NT2/D1 (cell line): ENCODE results near the gene EPB41L3.

ENCODE experiments used
- DNase-seq: peaks from one replicate; pipeline ENCODE4 v3.0.0-alpha.2; 2011; ENCODE audit warnings: low read depth, low spot score
- H3K27me3 ChIP-seq: 2 replicates; pipeline ENCODE4 v1.6.0; 2011; ENCODE audit warnings: mild to moderate bottlenecking; ENCODE audit not compliant: insufficient read length, insufficient read depth
- H3K36me3 ChIP-seq: 2 replicates; pipeline ENCODE4 v1.6.1; 2011; ENCODE audit warnings: mild to moderate bottlenecking, low read length, mixed read lengths; ENCODE audit not compliant: insufficient read depth, insufficient read length
- H3K4me1 ChIP-seq: 2 replicates; pipeline ENCODE4 v1.5.1; 2011; ENCODE audit not compliant: insufficient read depth, insufficient read length
- H3K4me3 ChIP-seq: 2 replicates; pipeline ENCODE4 v1.5.1; 2011; ENCODE audit warnings: low read depth; ENCODE audit not compliant: insufficient read length
- H3K9ac ChIP-seq: 2 replicates; pipeline ENCODE4 v1.6.0; 2011; ENCODE audit warnings: low read depth; ENCODE audit not compliant: insufficient read length
- H3K9me3 ChIP-seq: 2 replicates; pipeline ENCODE4 v1.5.1; 2011; ENCODE audit warnings: mild to moderate bottlenecking, low read length; ENCODE audit not compliant: insufficient read depth
- SUZ12 ChIP-seq: IDR thresholded peaks from 2 replicates; pipeline ENCODE4 v1.6.1; 2011; ENCODE audit not compliant: insufficient read length, insufficient read depth; ENCODE audit errors: extremely low read depth
- YY1 ChIP-seq: IDR thresholded peaks from 2 replicates; pipeline ENCODE4 v1.6.1; 2011; ENCODE audit not compliant: insufficient read length, insufficient read depth
- ZNF274 ChIP-seq: IDR thresholded peaks from 2 replicates; pipeline ENCODE4 v1.6.1; 2011; ENCODE audit warnings: mild to moderate bottlenecking, low read depth, low read length

The EPB41L3 gene

GRCh38 chr18:5419601-5420000, 124.2 kb downstream of the EPB41L3 start:
- H3K9me3 ChIP-seq, result no peaks in the 10 kb centered on the region
- no peak overlapping the region for H3K9ac ChIP-seq
- TF ChIP-seq YY1 (no peak), SUZ12 (no peak)
- no peak for DNase-seq
- no peaks in the 10 kb centered on the region for H3K27me3 ChIP-seq
- peaks cover 3% of the 10 kb centered on the region for H3K36me3 ChIP-seq
- peaks cover 4% of the 10 kb centered on the region for H3K4me1 ChIP-seq
- no peak overlapping the region for H3K4me3 ChIP-seq

GRCh38 chr18:5419030-5419429, 124.8 kb downstream of the EPB41L3 start:
- H3K4me1 ChIP-seq, result peaks cover 4% of the 10 kb centered on the region
- no peak for DNase-seq
- no peak overlapping the region for H3K9ac ChIP-seq
- H3K4me3 ChIP-seq, result no peak overlapping the region
- no peak for TF ChIP-seq YY1
- no peak for TF ChIP-seq SUZ12
- TF ChIP-seq ZNF274, result no peak
- H3K9me3 ChIP-seq, result no peaks in the 10 kb centered on the region
- H3K36me3 ChIP-seq, result peaks cover 3% of the 10 kb centered on the region
- no peaks in the 10 kb centered on the region for H3K27me3 ChIP-seq

GRCh38 chr18:5417342-5417741, 126.5 kb downstream of the EPB41L3 start:
- H3K4me3 ChIP-seq, result no peak overlapping the region
- H3K36me3 ChIP-seq, result peaks cover 3% of the 10 kb centered on the region
- H3K27me3 ChIP-seq, result no peaks in the 10 kb centered on the region
- DNase-seq, result no peak
- peaks cover 4% of the 10 kb centered on the region for H3K4me1 ChIP-seq
- H3K9ac ChIP-seq, result no peak overlapping the region
- TF ChIP-seq ZNF274 (no peak), SUZ12 (no peak), YY1 (no peak)
- no peaks in the 10 kb centered on the region for H3K9me3 ChIP-seq

GRCh38 chr18:5416112-5416511, 127.7 kb downstream of the EPB41L3 start:
- H3K9me3 ChIP-seq, result no peaks in the 10 kb centered on the region
- no peak overlapping the region for H3K4me3 ChIP-seq
- no peaks in the 10 kb centered on the region for H3K27me3 ChIP-seq
- no peak overlapping the region for H3K9ac ChIP-seq
- peaks cover 4% of the 10 kb centered on the region for H3K4me1 ChIP-seq
- peaks cover 3% of the 10 kb centered on the region for H3K36me3 ChIP-seq
- no peak for TF ChIP-seq SUZ12
- no peak for TF ChIP-seq YY1
- no peak for TF ChIP-seq ZNF274
- DNase-seq, result no peak

GRCh38 chr18:5415665-5416064, 128.1 kb downstream of the EPB41L3 start:
- no peak overlapping the region for H3K9ac ChIP-seq
- no peak for TF ChIP-seq SUZ12
- no peak for TF ChIP-seq YY1
- TF ChIP-seq ZNF274, result no peak

GRCh38 chr18:5415031-5415430, 128.8 kb downstream of the EPB41L3 start:
- DNase-seq, result no peak
- Histone ChIP-seq H3K27me3 (no peaks in the 10 kb centered on the region), H3K9me3 (no peaks in the 10 kb centered on the region), H3K9ac (no peak overlapping the region), H3K36me3 (peaks cover 3% of the 10 kb centered on the region), H3K4me1 (peaks cover 4% of the 10 kb centered on the region), H3K4me3 (no peak overlapping the region)
- TF ChIP-seq YY1, result no peak
- TF ChIP-seq SUZ12, result no peak
- TF ChIP-seq ZNF274, result no peak

More at GRCh38 chr18:5415665-5416064, 128.1 kb downstream of the EPB41L3 start:
- Histone ChIP-seq H3K4me1 (peaks cover 4% of the 10 kb centered on the region), H3K36me3 (peaks cover 3% of the 10 kb centered on the region), H3K27me3 (no peaks in the 10 kb centered on the region), H3K9me3 (no peaks in the 10 kb centered on the region), H3K4me3 (no peak overlapping the region)
- no peak for DNase-seq

- Histone ChIP-seq H3K4me1 (peaks cover 4% of the 10 kb centered on the region), H3K36me3 (peaks cover 1% of the 10 kb centered on the region), H3K9ac (no peak overlapping the region), H3K4me3 (no peak overlapping the region), H3K9me3 (no peaks in the 10 kb centered on the region), H3K27me3 (no peaks in the 10 kb centered on the region)
- DNase-seq, result peak; percentile 23
- no peak for TF ChIP-seq SUZ12
Measured at GRCh38 chr18:5414546-5414945, 129.3 kb downstream of the EPB41L3 start.

- peaks cover 4% of the 10 kb centered on the region for H3K4me1 ChIP-seq
- H3K9me3 ChIP-seq, result no peaks in the 10 kb centered on the region
- no peak overlapping the region for H3K9ac ChIP-seq
Measured at GRCh38 chr18:5413447-5413846, 130.3 kb downstream of the EPB41L3 start.

More at GRCh38 chr18:5413447-5413846, 130.3 kb downstream of the EPB41L3 start:
- H3K36me3 ChIP-seq, result no peaks in the 10 kb centered on the region
- no peak for DNase-seq
- H3K27me3 ChIP-seq, result no peaks in the 10 kb centered on the region
- no peak for TF ChIP-seq SUZ12
- no peak for TF ChIP-seq YY1
- TF ChIP-seq ZNF274, result no peak
- no peak overlapping the region for H3K4me3 ChIP-seq
